Ovary (tissue), 9 donors: ENCODE data around the gene ANKRD10. TPM values are rescaled to one million over a fixed set of nuclear protein-coding genes. Genes with fewer than 3 reads are reported as not detected.

Source experiments
- DNase-seq, 5 donors: peaks; one replicate each; pipeline ENCODE4 v3.0.0-alpha.2; 2019 to 2020
- H3K27ac ChIP-seq, 2 donors: fragments of 200-600 bp; one replicate each; pipeline versions ENCODE4 v1.5.1 to v1.8.0; 2019 to 2022
- H3K27me3 ChIP-seq: fragments of 200-600 bp; one replicate; pipeline ENCODE4 v1.8.0; 2022
- H3K36me3 ChIP-seq: fragments of 200-600 bp; sonication (generic); one replicate; pipeline ENCODE4 v1.5.1; 2019
- H3K4me1 ChIP-seq: one replicate; pipeline ENCODE4 v1.8.1; 2013; ENCODE audit warnings: mild to moderate bottlenecking, moderate library complexity; ENCODE audit not compliant: insufficient read depth
- H3K4me3 ChIP-seq: fragments of 200-600 bp; sonication (generic); one replicate; pipeline ENCODE4 v1.5.1; 2017
- H3K9me3 ChIP-seq, 2 donors: fragments of 200-600 bp in 1 of 2; sonication (generic) in 1 of 2; one replicate each; pipeline versions ENCODE4 v1.5.1 to v1.8.1; 2013 to 2019; ENCODE audit warnings: mild to moderate bottlenecking in 1 of 2, moderate library complexity in 1 of 2
- EP300 ChIP-seq: sonication (generic); formaldehyde crosslinking; IDR thresholded peaks from one replicate; pipeline ENCODE4 v1.6.1; 2017; ENCODE audit warnings: antibody characterized with exemption
- POLR2A ChIP-seq: fragments of 450-650 bp; IDR thresholded peaks from one replicate; pipeline ENCODE4 v1.6.1; 2017; ENCODE audit warnings: antibody characterized with exemption, mild to moderate bottlenecking, moderate library complexity
- WGBS, 3 donors: extraction: QIAGEN DNeasy Blood & Tissue Kit in 1 of 3; methylation state at CpG; one replicate each; pipeline versions ENCODE4 v1.1.5 to v1.1.7; 2013 to 2017; 5-methylcytosine and 5-hydroxymethylcytosine counted together
- intact Hi-C, 4 donors: fragments of 100-400 bp; cut with DNase I; formaldehyde crosslinking; loops; one replicate each; pipeline versions ENCODE4 v1.11.0 to v1.15.1; 2022 to 2023
- polyA plus RNA-seq, 2 donors: library from polyadenylated mRNA; stranded (reverse); fragments of 200-250 nt in 1 of 2; fragments of 350-450 nt in 1 of 2; fragmentation: Illumina TruSeq in 1 of 2; extraction: RNeasy Lipid Tissue Mini Kit (QIAGEN cat#74804) in 1 of 2; gene quantifications; one replicate each; pipeline ENCODE4 v1.2.3, GENCODE V29; 2013 to 2014
- total RNA-seq, 7 donors: library from RNA; depleted of rRNA in 2 of 7; stranded (reverse); fragments of >200 nt in 2 of 7; fragmentation: NEBNext Ultra II Directional in 3 of 7; extraction: Animal tissue kit (Norgen Biotek cat#: 25700) in 3 of 7; gene quantifications; one replicate each; pipeline versions ENCODE4 v1.1.0 to v1.2.4, GENCODE V29; 2016 to 2023
- TF ChIP-seq, protein P1 (sequence below), 3 donors: fragments of 450-650 bp in 2 of 3; fragments of 200-600 bp in 1 of 3; IDR thresholded peaks; one replicate each; pipeline versions ENCODE4 v1.5.1 to v1.8.0; 2016 to 2022; ENCODE audit warnings: antibody characterized with exemption in 3 of 3, mild to moderate bottlenecking in 1 of 3
- donor health status: DM: no; HTN: no; CAD: no; lungs with moderate emphysema.
- donor health status: DM: no; HTN: no; CAD: no.
- donor health status: Bipolar disorder and iron deficiency.
- donor health status: DM: yes; HTN: yes; CAD: no.
- donor health status: DM: no; HTN: no; CAD: no.
- donor health status: DM: yes; HTN: yes; CAD: no.

ANKRD10 gene
- total and polyA plus RNA-seq, 9 donors, result 62.4 to 172 (median 129) TPM

DNA sequence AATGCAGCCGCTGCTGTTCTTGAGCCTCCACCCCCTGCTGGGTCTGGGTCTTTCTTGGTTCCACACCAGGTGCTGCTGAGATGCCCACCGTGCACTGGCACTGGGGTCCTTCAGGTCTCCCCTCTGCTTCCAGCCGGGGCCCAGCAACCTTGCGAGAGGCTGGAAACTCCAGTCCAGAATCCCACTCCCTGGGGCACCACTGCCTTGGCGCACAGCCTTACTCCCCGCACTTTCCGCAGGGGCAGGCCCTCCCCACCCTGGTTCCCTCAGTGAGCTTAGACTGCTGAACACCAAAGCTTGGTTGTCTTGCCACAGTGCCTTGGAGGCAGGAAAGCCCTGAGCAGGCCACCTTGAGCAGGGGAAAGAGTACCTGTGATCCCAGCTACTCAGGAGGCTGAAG is 60.0 kb downstream of the ANKRD10 start:
- H3K27me3 ChIP-seq, result no peaks in the 10 kb centered on the region
- no peak for DNase-seq
- no peak overlapping the region for H3K27ac ChIP-seq
- H3K4me1 ChIP-seq, result no peaks in the 10 kb centered on the region
- H3K4me3 ChIP-seq, result no peak overlapping the region
- H3K9me3 ChIP-seq, result no peaks in the 10 kb centered on the region
- TF ChIP-seq EP300, result no peak
- TF ChIP-seq, protein P1, sequence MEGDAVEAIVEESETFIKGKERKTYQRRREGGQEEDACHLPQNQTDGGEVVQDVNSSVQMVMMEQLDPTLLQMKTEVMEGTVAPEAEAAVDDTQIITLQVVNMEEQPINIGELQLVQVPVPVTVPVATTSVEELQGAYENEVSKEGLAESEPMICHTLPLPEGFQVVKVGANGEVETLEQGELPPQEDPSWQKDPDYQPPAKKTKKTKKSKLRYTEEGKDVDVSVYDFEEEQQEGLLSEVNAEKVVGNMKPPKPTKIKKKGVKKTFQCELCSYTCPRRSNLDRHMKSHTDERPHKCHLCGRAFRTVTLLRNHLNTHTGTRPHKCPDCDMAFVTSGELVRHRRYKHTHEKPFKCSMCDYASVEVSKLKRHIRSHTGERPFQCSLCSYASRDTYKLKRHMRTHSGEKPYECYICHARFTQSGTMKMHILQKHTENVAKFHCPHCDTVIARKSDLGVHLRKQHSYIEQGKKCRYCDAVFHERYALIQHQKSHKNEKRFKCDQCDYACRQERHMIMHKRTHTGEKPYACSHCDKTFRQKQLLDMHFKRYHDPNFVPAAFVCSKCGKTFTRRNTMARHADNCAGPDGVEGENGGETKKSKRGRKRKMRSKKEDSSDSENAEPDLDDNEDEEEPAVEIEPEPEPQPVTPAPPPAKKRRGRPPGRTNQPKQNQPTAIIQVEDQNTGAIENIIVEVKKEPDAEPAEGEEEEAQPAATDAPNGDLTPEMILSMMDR (IDR thresholded peaks at IDR 0.05), result no peak
- no peak for TF ChIP-seq POLR2A
- WGBS, 3 donors, result 94 to 96% (median 95%) methylated on average over 7 of the region's 7 CpGs
- intact Hi-C loops, result no loop called here
- H3K36me3 ChIP-seq, result no peaks in the 10 kb centered on the region

DNA sequence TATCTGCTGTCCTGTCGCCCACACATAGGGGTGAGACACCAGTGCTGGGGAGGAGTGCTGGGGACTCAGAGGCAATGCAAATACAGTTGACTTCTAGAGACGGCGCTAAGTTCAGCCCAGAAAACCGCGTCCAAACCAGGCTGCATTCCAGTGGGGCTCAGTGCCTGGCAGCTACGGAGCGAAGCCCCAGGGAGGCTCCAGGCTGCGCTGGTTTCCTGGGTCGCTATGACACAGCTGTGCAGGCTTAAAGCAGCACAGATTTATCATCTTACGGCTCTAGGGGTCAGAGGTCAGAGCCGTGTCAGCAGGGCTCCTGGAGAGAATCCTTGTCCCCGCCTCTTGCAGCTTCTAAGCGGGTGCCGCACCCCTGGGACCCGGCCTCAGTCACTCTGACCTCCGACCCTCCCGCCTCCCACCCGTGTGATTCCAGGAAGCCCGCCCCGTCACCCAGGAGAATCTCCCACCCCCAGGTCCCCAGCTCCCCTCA is 61.6 kb downstream of the ANKRD10 start:
- DNase-seq, result no peak
- Histone ChIP-seq H3K4me3 (no peak overlapping the region), H3K36me3 (no peaks in the 10 kb centered on the region), H3K9me3 (no peaks in the 10 kb centered on the region), H3K27ac (no peak overlapping the region), H3K4me1 (no peaks in the 10 kb centered on the region), H3K27me3 (no peaks in the 10 kb centered on the region)
- TF ChIP-seq POLR2A (no peak), EP300 (no peak)
- TF ChIP-seq, protein P1 (IDR thresholded peaks at IDR 0.05), result no peak
- intact Hi-C loops, result no loop called here
- 62 to 65% (median 65%) methylated on average over 20 of the region's 20 CpGs for WGBS, 3 donors

DNA sequence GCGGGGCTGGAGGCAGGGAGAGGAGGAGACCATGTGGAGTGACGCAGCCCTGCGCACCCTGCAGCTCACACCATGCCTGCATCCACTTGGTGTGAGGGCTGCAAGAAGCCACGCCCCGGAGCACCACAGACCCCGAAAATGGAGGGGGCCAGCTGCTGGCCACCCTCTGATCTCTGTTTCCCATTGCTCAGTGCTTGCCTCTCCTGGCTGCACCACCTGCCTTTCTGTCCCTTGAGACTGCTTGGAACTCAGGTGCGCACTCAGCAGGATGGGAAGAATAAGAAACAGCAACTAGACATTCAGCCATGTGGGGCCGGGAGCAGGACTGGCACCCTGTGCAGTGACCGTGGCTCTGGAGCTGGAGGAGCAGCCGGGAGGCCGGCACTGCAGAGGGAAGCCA is 64.0 kb downstream of the ANKRD10 start:
- no peaks in the 10 kb centered on the region for H3K4me1 ChIP-seq
- no peaks in the 10 kb centered on the region for H3K36me3 ChIP-seq
- H3K27ac ChIP-seq, result no peak overlapping the region
- no peaks in the 10 kb centered on the region for H3K27me3 ChIP-seq
- no peak overlapping the region for H3K4me3 ChIP-seq
- TF ChIP-seq POLR2A (no peak), EP300 (no peak)
- TF ChIP-seq, protein P1 (IDR thresholded peaks at IDR 0.05), result no peak
- H3K9me3 ChIP-seq, result no peaks in the 10 kb centered on the region
- intact Hi-C loops, result no loop called here
- 86 to 92% (median 88%) methylated on average over 11 of the region's 11 CpGs for WGBS, 3 donors
- no peak for DNase-seq

DNA sequence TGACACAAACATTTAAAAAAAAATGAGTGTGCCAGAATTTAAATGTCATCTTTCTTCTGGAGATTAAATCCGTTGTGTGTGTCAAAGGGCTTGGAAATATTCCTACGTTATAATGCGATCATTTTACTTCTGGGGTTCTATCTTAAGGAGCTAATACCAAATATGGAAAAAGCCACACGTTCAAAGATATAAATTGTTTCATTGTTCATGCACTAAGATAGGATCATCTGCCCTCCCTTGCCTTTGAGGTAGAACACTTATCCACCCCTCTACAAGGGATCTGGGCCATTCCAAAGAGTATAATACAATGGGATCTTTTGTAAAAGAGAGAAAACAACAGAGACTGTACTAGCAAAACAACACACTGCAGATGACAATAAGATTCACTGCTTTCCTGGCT is 64.9 kb downstream of the ANKRD10 start:
- Histone ChIP-seq H3K9me3 (no peaks in the 10 kb centered on the region), H3K4me1 (no peaks in the 10 kb centered on the region), H3K27ac (no peak overlapping the region), H3K27me3 (no peaks in the 10 kb centered on the region), H3K36me3 (no peaks in the 10 kb centered on the region), H3K4me3 (no peak overlapping the region)
- DNase-seq, result no peak
- WGBS, 3 donors, result 16 to 26% (median 20%) methylated on average over 4 of the region's 4 CpGs
- TF ChIP-seq EP300, result no peak
- TF ChIP-seq, protein P1 (IDR thresholded peaks at IDR 0.05), result no peak
- no peak for TF ChIP-seq POLR2A
- intact Hi-C loops, result no loop called here
